Endothelial cell (in vitro differentiated cells): ENCODE measurements around the gene FAM229B. TPM values are rescaled to one million over a fixed set of nuclear protein-coding genes. Genes with fewer than 3 reads are reported as not detected.

ENCODE experiments used
- DNase-seq: peaks from one replicate; pipeline ENCODE4 v3.0.0; 2021; ENCODE audit warnings: low spot score
- H3K27ac Mint-ChIP-seq: one replicate; pipeline ENCODE4 v1.8.0; 2021; ENCODE audit warnings: mixed read lengths, inconsistent platforms; ENCODE audit not compliant: unreplicated experiment
- H3K27me3 Mint-ChIP-seq: one replicate; pipeline ENCODE4 v1.8.0; 2021; ENCODE audit warnings: mild to moderate bottlenecking, moderate library complexity, mixed read lengths, inconsistent platforms; ENCODE audit not compliant: unreplicated experiment
- H3K36me3 Mint-ChIP-seq: one replicate; pipeline ENCODE4 v1.8.0; 2021; ENCODE audit warnings: mild to moderate bottlenecking, low read depth, mixed read lengths, inconsistent platforms; ENCODE audit not compliant: unreplicated experiment
- H3K4me1 Mint-ChIP-seq: one replicate; pipeline ENCODE4 v1.8.0; 2021; ENCODE audit warnings: mild to moderate bottlenecking, mixed read lengths, inconsistent platforms; ENCODE audit not compliant: unreplicated experiment
- H3K4me3 Mint-ChIP-seq: one replicate; pipeline ENCODE4 v1.8.0; 2021; ENCODE audit warnings: mild to moderate bottlenecking, mixed read lengths, inconsistent platforms; ENCODE audit not compliant: unreplicated experiment
- H3K9me3 Mint-ChIP-seq: one replicate; pipeline ENCODE4 v1.8.0; 2021; ENCODE audit warnings: mixed read lengths, inconsistent platforms; ENCODE audit not compliant: unreplicated experiment
- CTCF ChIP-seq: fragments of 200-600 bp; sonication (generic); IDR thresholded peaks from one replicate; pipeline ENCODE4 v1.5.0; 2021; ENCODE audit warnings: antibody characterized with exemption; ENCODE audit not compliant: unreplicated experiment
- total RNA-seq: library from RNA; stranded (reverse); fragmentation: NEBNext Ultra II Directional; extraction: Animal tissue kit (Norgen Biotek cat#: 25700); gene quantifications from one replicate; pipeline ENCODE4 v1.2.1, GENCODE V29; 2021; ENCODE audit not compliant: unreplicated experiment

FAM229B gene
- total RNA-seq, 1 donor from 2014 or later = 20.9 TPM

DNA sequence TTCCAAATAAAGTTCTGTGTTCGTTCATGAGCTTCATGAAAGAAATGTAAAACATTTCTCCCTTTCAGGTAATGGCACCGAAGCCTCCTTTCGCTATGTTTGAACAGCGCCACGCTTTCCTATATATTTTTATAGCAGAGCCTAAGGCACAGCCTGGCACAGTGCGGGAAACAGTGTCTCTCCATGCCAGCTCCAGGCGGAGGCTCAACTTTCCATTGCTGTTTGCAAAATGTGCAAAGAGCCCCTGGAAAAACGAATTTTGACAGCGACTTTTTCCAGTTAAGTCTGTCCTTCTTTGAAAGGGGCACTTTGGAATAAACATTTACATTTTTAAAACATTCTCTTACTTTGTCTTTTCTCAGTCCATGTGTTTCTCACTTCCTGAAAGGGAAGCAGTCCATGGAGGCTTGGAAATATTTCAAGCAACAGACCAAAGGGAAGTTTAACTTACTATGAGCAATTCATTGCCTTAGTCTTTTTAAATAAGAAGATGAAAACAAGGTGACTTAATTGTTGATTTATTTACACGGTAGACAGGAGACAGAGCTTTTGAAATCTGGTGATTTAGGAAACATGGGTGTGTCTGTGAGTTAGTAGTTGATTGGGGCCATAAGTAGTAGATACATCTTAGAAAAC, 32.7 kb upstream of the FAM229B start:
- Mint-ChIP-seq H3K4me1 (no peaks in the 10 kb centered on the region), H3K27me3 (peaks cover 3% of the 10 kb centered on the region), H3K36me3 (no peaks in the 10 kb centered on the region), H3K27ac (no peak overlapping the region), H3K9me3 (no peaks in the 10 kb centered on the region), H3K4me3 (no peak overlapping the region)
- DNase-seq = no peak
- TF ChIP-seq CTCF = no peak

GRCh38 chr6:112058243-112059032, 29.0 kb upstream of the FAM229B start:
- no peak for TF ChIP-seq CTCF
- Mint-ChIP-seq H3K9me3 (no peaks in the 10 kb centered on the region), H3K36me3 (no peaks in the 10 kb centered on the region), H3K27ac (no peak overlapping the region), H3K27me3 (peaks cover 2% of the 10 kb centered on the region), H3K4me3 (no peak overlapping the region), H3K4me1 (no peaks in the 10 kb centered on the region)
- no peak for DNase-seq

DNA sequence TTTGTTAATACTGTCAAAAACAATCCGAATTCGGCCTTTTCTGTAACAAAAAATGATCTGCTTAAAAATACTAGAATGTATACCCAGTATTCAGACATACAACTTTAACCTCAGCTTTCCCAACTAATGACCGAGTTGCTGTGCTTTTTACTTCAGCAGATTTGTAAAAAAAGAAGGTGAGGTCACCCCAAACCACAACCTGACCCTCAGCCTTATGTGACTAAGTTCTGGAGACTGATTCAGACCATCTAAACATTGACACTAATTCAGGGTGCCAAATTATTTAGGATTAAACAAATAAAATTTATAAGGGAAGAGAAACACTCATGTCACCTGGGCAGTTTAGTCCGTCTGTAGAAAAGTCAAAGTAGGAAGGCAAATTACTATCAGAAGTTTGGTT, 25.8 kb upstream of the FAM229B start:
- no peak for DNase-seq
- Mint-ChIP-seq H3K27ac (no peak overlapping the region), H3K27me3 (no peaks in the 10 kb centered on the region), H3K4me1 (no peaks in the 10 kb centered on the region), H3K36me3 (no peaks in the 10 kb centered on the region), H3K9me3 (no peaks in the 10 kb centered on the region), H3K4me3 (no peak overlapping the region)
- no peak for TF ChIP-seq CTCF

- no peak overlapping the region for H3K27ac Mint-ChIP-seq
- H3K9me3 Mint-ChIP-seq = no peaks in the 10 kb centered on the region
- no peaks in the 10 kb centered on the region for H3K4me1 Mint-ChIP-seq
- no peak for DNase-seq
- H3K27me3 Mint-ChIP-seq = no peaks in the 10 kb centered on the region
- no peak for TF ChIP-seq CTCF
- no peak overlapping the region for H3K4me3 Mint-ChIP-seq
- H3K36me3 Mint-ChIP-seq = no peaks in the 10 kb centered on the region
Observed at GRCh38 chr6:112062966-112063365, 24.4 kb upstream of the FAM229B start.

- Mint-ChIP-seq H3K4me1 (no peaks in the 10 kb centered on the region), H3K27me3 (no peaks in the 10 kb centered on the region), H3K27ac (no peak overlapping the region), H3K36me3 (no peaks in the 10 kb centered on the region), H3K9me3 (no peaks in the 10 kb centered on the region), H3K4me3 (no peak overlapping the region)
- TF ChIP-seq CTCF = no peak
- no peak for DNase-seq
Observed at GRCh38 chr6:112065426-112065986, 21.9 kb upstream of the FAM229B start.
